ENCODE data around the gene KLHL42. TPM values are rescaled to one million over a fixed set of nuclear protein-coding genes. Genes with fewer than 3 reads are reported as not detected.
"Not testable (repeated sequence)": the region's sequence is repeated elsewhere in the genome, so short reads cannot be mapped to it uniquely, and the experiment has no call there.

The KLHL42 gene
- total RNA-seq (1 to 10 TPM; 2.2 to 4.6 (median 3.3) TPM), polyA plus RNA-seq (1 to 10 TPM in 2 of 3 donors, under 1 TPM in 1; 0.94 to 3.3 (median 2.5) TPM)
- long read RNA-seq, donor 1, full-length matches to known transcripts: 6 of 6 reads
- long read RNA-seq, donor 1, partial matches to known transcripts: 0 of 6 reads
- long read RNA-seq, donor 1, other reads (novel, unspliced or antisense): 0 of 6 reads
- long read RNA-seq, donor 2, full-length matches to known transcripts: 4 of 5 reads
- long read RNA-seq, donor 2, partial matches to known transcripts: 0 of 5 reads
- long read RNA-seq, donor 2, other reads (novel, unspliced or antisense): 1 of 5 reads

- intact Hi-C loops (cut with DNase I): loop anchor here in 1 of 2 donors (5.0 kb wide), 1 partner anchor 68 kb away; the partner anchor contains the start of gene MRPS35
- peak within 1 kb of the TSS; percentile 78 for H3K27ac ChIP-seq
- TF ChIP-seq, protein P1, sequence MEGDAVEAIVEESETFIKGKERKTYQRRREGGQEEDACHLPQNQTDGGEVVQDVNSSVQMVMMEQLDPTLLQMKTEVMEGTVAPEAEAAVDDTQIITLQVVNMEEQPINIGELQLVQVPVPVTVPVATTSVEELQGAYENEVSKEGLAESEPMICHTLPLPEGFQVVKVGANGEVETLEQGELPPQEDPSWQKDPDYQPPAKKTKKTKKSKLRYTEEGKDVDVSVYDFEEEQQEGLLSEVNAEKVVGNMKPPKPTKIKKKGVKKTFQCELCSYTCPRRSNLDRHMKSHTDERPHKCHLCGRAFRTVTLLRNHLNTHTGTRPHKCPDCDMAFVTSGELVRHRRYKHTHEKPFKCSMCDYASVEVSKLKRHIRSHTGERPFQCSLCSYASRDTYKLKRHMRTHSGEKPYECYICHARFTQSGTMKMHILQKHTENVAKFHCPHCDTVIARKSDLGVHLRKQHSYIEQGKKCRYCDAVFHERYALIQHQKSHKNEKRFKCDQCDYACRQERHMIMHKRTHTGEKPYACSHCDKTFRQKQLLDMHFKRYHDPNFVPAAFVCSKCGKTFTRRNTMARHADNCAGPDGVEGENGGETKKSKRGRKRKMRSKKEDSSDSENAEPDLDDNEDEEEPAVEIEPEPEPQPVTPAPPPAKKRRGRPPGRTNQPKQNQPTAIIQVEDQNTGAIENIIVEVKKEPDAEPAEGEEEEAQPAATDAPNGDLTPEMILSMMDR (IDR thresholded peaks at IDR 0.05): no peak
- peak; percentile 86 to 94 (median 91) for ATAC-seq
- WGBS, 3 donors: 0 to 1% (median 0%) methylated on average over 28 to 88 of the region's 92 CpGs
- H3K36me3 ChIP-seq (ENCODE audit: insufficient read depth in 1 of 2, low read depth in 1 of 2): no peaks in the 10 kb centered on the region
- peak; percentile 76 to 87 for DNase-seq
- peak within 1 kb of the TSS; percentile 82 for H3K4me3 ChIP-seq
- H3K4me1 ChIP-seq: peaks cover 9% of the 10 kb centered on the region
- H3K9me3 ChIP-seq: no peaks in the 10 kb centered on the region
- no peaks in the 10 kb centered on the region for H3K27me3 ChIP-seq (ENCODE audit: insufficient read depth in 3 of 3, low read length in 2 of 3)
Observed at GRCh38 chr12:27779920-27780611, at the start of gene KLHL42, which contains the start of gene MANSC4. TSS of gene KLHL42 (plus strand) at chr12:27780233. CDS start at chr12:27780331, 98 bp downstream. TSS of gene MANSC4 (minus strand) at chr12:27780236. CDS start at chr12:27771276, 8,960 bp downstream.

- ATAC-seq (peak in 1 of 4 donors; percentile 46), DNase-seq (no peak)
- no peaks in the 10 kb centered on the region for H3K27me3 ChIP-seq (ENCODE audit: insufficient read depth in 3 of 3, low read length in 2 of 3)
- H3K4me3 ChIP-seq: no peak overlapping the region
- intact Hi-C loops (cut with DNase I): loop anchor here in 1 of 2 donors (2.0 kb wide), 1 partner anchor 209 kb away; no protein-coding TSS in a partner anchor
- H3K36me3 ChIP-seq (ENCODE audit: insufficient read depth in 1 of 2, low read depth in 1 of 2): peaks cover 2 to 60% of the 10 kb centered on the region in 2 donors
- WGBS, 3 donors: 52 to 59% (median 58%) methylated on average over 2 of the region's 2 CpGs
- H3K9me3 ChIP-seq: no peaks in the 10 kb centered on the region
- no peaks in the 10 kb centered on the region for H3K4me1 ChIP-seq
- no peak overlapping the region for H3K27ac ChIP-seq
- TF ChIP-seq, protein P1 (IDR thresholded peaks at IDR 0.05): no peak
Observed at GRCh38 chr12:27732281-27732680, 47.8 kb upstream of the KLHL42 start.

DNA sequence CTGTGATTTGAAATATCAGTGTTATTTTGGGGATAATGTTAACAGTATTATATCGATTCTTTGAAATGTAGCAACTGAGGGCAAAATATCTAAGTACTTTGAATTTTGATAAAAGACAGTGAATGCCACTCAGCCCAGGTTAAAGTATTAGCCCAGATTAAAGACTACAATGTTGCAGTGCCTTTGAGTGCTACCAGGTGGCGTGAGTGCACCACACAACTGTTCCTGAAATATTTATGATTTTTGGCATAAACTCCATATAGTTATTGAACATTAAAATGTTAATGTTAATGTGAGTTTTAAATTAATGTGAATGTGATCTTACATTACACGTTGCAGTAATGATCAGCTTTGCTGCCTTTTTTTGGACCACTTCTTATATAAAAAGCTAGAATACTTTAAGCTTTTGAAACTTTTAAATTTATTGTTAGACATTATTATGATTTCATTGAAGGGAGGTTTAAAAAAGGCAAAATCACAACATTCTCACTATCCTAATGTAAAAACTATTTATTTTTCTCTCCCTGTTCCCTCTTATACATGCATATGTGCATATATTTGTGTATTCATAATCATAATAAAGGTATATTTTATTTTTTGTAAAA, 46.9 kb upstream of the KLHL42 start:
- ATAC-seq (peak in 3 of 4 donors; percentile 61 to 67 (median 65)), DNase-seq (no peak)
- Histone ChIP-seq H3K27ac (no peak overlapping the region), H3K4me1 (no peaks in the 10 kb centered on the region), H3K9me3 (no peaks in the 10 kb centered on the region), H3K36me3 (ENCODE audit: insufficient read depth in 1 of 2, low read depth in 1 of 2) (peaks cover 2 to 62% of the 10 kb centered on the region in 2 donors), H3K4me3 (no peak overlapping the region), H3K27me3 (ENCODE audit: insufficient read depth in 3 of 3, low read length in 2 of 3) (no peaks in the 10 kb centered on the region)
- TF ChIP-seq, protein P1 (IDR thresholded peaks at IDR 0.05): peak; percentile 60
- WGBS, 3 donors: 63 to 64% (median 63%) methylated on average over 3 of the region's 3 CpGs
- intact Hi-C loops (cut with DNase I): loop anchor here in 1 of 2 donors (2.0 kb wide), 1 partner anchor 208 kb away; no protein-coding TSS in a partner anchor

DNA sequence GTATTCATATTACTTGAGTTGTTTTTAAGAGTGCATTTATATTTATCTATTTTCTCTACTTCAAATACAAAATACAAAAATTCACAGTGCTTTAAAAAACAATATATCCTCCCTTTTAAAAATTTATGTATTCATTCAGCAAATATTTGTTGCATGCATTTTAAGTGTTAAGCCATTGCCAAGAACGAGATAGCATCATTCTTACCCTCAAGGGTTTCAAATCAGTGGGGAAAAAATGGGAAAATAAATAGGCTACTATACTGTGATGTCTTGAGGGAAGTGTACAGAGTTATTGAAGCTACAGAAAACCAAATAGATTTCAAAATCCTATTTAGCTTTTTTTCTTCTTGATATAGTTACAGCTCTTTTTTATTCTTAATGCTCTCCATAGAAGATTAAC, 46.2 kb upstream of the KLHL42 start:
- intact Hi-C loops (cut with DNase I): loop anchor here in 1 of 2 donors (2.0 kb wide), 1 partner anchor 207 kb away; no protein-coding TSS in a partner anchor
- Histone ChIP-seq H3K27ac (no peak overlapping the region), H3K9me3 (no peaks in the 10 kb centered on the region), H3K36me3 (ENCODE audit: insufficient read depth in 1 of 2, low read depth in 1 of 2) (peaks cover 2 to 62% of the 10 kb centered on the region in 2 donors), H3K27me3 (ENCODE audit: insufficient read depth in 3 of 3, low read length in 2 of 3) (no peaks in the 10 kb centered on the region), H3K4me3 (no peak overlapping the region), H3K4me1 (no peaks in the 10 kb centered on the region)
- 90 to 95% (median 91%) methylated on average over 1 of the region's 1 CpG for WGBS, 3 donors
- DNase-seq: no peak
- ATAC-seq: no peak
- TF ChIP-seq, protein P1 (IDR thresholded peaks at IDR 0.05): no peak

DNA sequence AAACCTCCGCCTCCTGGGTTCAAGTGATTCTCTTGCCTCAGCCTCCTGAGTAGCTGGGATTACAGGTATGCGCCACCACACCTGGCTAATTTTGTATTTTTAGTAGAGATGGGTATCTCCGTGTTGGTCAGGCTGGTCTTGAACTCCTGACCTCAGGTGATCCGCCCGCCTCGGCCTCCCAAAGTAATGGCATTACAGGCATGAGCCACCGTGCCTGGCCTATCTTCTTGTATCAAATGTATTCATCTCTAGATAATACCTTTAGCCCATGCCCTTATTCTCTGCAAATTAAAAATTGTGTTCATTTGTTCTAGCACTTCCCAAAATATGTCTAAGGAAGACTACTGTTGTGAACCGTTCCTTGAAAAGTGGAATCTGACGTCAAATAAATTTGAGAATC, 45.7 kb upstream of the KLHL42 start:
- H3K27me3 ChIP-seq (ENCODE audit: insufficient read depth in 3 of 3, low read length in 2 of 3); H3K9me3 ChIP-seq; intact Hi-C loops (cut with DNase I); H3K27ac ChIP-seq; DNase-seq; ATAC-seq; H3K4me3 ChIP-seq; H3K4me1 ChIP-seq: not testable (repeated sequence)
- 91 to 96% (median 94%) methylated on average over 9 of the region's 9 CpGs for WGBS, 3 donors
- H3K36me3 ChIP-seq (ENCODE audit: insufficient read depth in 1 of 2, low read depth in 1 of 2): peaks cover 2 to 65% of the 10 kb centered on the region in 2 donors

All from psoas muscle (tissue), 8 donors.